IPS DF 19.7 (cell line): ENCODE measurements around the gene TEAD4.

ENCODE experiments used
- DNase-seq: peaks from one replicate; pipeline ENCODE4 v3.0.0-alpha.2; 2013; ENCODE audit warnings: low read depth, low spot score

The TEAD4 gene

DNA sequence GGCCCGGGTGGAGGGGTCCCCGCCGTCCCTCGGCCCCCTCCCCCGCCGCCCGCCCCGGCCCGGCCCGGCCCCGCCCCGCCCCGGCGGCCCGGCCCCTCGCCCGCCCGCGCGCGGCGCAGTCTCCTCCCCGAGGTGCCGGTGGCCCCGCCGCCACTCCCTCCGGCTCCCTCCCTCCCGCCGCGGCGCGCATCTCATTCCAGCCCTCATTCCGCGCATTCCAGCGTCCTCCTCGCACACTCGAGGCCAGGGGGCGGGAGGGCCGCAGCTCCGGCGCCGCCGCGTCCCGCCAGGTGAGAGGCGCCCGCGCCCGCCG, at the start of gene TEAD4:
TEAD4 (plus strand) TSS at position 206 of the 313 bp plus-strand sequence.
- no peak for DNase-seq

DNA sequence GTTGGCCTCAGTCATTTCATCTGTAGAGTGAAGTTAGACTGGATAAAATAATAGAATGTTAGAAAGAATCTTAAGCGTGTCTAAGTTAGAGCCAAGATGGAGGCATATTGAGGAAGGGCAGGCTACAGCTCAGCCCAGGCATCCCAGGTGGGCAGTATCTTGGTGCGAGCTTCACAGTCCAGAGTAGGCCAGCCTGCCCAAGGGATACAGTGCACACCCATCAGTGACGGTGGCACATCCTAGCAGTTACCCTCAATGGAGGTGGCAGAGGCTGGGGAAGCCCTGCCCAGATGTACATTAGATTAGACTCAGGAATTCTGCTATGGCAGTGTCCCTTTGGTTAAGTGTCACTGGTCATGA, 47.0 kb upstream of the TEAD4 start:
- DNase-seq, result no peak

GRCh38 chr12:2919249-2919648, 39.9 kb upstream of the TEAD4 start:
- no peak for DNase-seq

DNA sequence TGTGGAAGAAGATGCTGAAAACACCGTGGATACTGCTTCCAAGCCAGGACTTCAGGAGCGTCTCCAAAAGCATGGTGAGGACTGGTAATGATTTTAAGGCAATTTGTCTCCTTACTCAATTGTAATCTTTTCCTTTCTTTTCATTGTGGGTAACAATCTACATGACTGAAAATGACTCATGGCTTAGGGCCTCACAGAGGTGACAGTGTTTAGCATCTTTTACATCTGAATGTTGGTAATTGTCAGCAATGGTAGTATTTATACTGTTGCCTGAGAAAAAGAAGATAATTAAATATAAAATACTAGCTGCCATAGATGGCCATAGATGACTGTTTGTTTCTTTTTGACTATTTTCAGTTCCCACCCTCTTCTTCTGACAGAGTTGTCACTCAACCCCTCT, 36.9 kb upstream of the TEAD4 start:
- DNase-seq, result no peak

GRCh38 chr12:2923057-2923456, 36.1 kb upstream of the TEAD4 start:
- DNase-seq, result no peak

GRCh38 chr12:2924019-2924418, 35.2 kb upstream of the TEAD4 start:
- DNase-seq, result no peak

GRCh38 chr12:2925322-2925995, 33.7 kb upstream of the TEAD4 start:
- DNase-seq, result no peak

GRCh38 chr12:2930865-2931264, 28.3 kb upstream of the TEAD4 start:
- no peak for DNase-seq

GRCh38 chr12:2933586-2933985, 25.6 kb upstream of the TEAD4 start:
- no peak for DNase-seq

GRCh38 chr12:2934371-2934770, 24.8 kb upstream of the TEAD4 start:
- no peak for DNase-seq

GRCh38 chr12:2936301-2936700, 22.9 kb upstream of the TEAD4 start:
- no peak for DNase-seq

- DNase-seq, result no peak
Measured at GRCh38 chr12:2937500-2937899, 21.7 kb upstream of the TEAD4 start.

- no peak for DNase-seq
Measured at GRCh38 chr12:2939191-2939590, 20.0 kb upstream of the TEAD4 start.

- DNase-seq, result no peak
Measured at GRCh38 chr12:2940564-2940963, 18.6 kb upstream of the TEAD4 start.

- no peak for DNase-seq
Measured at GRCh38 chr12:2941524-2941923, 17.7 kb upstream of the TEAD4 start.

DNA sequence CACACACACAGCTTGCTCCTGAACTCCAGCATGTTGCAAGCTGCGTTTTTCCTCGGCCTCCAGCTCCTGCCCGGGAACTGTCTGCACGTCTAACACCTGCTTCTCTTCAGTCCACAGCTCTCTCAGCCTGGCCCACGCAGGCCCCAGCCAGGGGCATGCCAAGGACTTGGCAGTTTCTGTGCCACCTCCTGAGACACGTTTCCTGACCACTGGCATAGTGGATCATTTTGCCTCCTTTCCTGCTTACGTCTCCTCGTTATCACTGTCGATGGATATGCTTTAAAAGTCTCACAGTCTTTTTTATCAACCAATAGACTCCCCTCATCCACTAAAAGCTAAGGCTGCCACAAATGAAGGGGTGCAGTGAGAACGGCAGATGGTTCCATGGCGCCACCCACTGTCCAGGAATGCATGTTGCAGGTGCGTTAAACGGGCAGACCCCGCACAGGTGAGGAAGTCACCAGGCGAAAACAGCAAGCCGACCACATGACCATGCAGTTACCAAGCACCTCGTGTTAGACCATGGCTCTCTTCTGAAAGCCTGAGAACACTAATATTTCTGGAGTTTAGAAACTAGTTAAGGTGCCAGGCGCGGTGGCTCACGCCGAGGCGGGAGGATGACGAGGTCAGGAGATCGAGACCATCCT, 14.7 kb upstream of the TEAD4 start:
- DNase-seq, result no peak

DNA sequence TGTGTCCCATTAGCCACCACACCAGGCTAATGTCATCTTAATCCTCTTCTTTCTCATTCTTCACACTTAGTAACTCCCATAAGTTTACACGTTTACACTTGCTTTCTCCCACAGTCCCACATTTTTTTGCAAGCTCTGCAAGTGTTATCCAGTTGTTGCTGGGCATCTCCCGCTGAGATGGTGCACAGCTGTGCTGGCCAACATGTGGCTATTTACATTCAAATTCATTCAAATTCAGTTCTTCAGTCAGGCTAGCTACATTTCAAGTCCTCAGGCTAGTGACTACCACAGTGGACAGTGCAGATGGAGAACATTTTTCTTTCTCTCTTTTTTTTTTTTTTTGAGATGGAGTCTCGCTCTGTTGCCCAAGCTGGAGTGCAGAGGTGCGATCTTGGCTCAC, 9.8 kb upstream of the TEAD4 start:
- no peak for DNase-seq

DNA sequence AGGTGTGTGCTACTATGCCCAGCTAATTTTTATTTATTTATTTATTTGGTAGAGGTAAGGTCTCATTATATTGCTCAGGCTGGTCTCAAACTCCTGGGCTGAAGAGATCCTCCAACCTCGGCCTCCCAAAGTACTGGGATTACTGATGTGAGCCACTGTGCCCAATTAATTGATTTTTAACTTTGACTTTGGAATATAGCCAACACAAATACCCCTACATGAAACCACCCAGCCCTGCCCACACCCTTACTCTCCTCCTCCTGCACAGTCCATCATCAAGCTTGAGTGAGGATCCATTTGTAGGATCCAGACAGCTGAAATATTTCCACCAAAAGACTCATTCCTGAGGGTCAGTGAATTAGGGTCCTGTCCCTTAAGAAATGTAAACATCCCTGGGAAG, 3.3 kb upstream of the TEAD4 start:
- no peak for DNase-seq

GRCh38 chr12:2957816-2958431, 1.3 kb upstream of the TEAD4 start:
- no peak for DNase-seq

DNA sequence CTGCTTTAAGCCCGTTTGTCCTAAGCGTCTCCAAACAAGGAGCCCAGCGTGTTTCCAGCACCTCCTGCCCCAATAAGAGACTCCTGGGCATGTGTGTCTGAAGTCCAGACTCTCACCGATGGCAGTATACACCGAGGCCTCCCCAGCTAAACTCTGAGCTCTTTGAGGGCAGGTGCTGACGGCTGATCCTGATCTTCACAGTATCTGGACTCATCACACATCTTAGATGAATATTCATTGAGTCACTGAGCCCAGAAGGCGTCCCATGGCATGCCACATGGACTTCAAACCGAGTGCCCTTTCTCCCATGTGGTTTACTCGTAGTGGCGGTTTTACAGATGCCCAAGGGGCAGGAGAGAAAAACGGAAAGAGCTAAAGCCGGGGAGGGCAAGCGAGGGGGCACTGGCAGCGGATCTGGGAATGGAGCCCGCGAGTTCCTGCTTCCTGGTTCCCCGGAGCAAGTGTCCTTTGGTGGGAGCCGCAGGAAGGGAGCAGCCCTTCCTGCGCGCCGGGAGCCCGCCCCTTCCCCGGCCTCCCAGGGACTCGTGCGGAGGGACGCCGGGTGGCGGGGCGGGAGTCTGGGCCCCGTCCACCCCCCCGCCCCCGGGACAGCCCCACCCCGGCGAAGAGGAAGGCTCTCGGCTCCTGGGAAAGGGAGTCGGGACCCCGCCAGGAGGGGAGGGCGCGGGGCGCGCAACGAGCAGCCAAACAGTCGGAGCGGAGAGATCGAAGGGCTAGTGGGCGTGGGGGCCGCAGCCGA, 585 bp upstream of the TEAD4 start:
- DNase-seq, result no peak

DNA sequence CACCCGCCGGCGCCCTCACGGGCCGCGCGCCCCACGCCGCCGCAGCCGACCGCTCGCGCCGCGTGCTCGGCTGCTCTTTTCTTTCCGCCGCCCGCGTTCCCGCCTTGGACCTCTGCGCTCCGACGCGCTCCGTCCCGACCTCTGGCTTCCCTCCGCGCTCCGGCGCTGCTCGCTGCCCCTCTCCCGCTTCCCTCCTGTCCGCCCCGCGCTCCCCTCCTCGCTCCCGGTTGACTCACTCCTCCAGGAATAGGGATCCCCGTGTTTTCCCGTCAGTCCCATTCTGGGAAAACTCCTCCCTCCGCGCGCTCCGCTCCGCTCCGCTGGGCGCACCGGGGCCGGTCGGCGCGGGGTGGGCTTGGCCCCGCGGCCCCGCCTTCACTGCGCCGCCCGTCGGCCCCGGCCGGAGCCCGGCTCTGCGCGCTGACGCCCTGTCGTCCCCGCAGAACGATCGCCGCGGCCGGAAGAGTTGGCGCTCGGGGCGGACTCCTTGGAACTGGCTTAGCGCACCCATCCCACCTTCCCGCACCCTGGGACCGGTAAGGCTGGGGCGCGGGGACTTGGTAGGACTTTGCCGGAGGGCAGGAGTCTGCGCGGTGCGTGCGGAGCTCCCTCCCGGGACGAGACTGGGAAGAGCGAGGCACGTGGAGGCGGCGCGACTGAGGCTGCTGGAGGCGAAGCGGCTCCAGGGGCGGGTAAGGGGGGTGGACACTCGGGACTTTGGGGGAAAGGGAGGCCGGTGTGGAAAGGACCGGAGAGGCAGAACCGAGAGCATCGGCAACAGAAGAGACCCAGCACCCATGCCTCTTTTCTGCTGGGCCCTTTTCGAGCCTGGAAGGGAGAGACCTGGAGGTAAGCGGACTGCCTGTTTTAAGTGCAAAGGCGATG, 550 bp downstream of the TEAD4 start:
- no peak for DNase-seq
